HCT116 (cell line): ENCODE measurements around the gene PREX1. TPM values are rescaled to one million over a fixed set of nuclear protein-coding genes. Genes with fewer than 3 reads are reported as not detected.

Source experiments
- ATAC-seq: fragments of 200-7000 bp; cut with Tn5 transposase; 2 replicates; pipeline ENCODE4 v1.9.1; 2020; ENCODE audit warnings: mild to moderate bottlenecking, moderate library complexity
- BruUV-seq: library from RNA; stranded (reverse); fragments of 400-500 nt; replicated peaks from 2 replicates; lab custom pipeline; 2021; lab: Mats Ljungman, UMichigan
- CTCF ChIA-PET: fragments of 300-600 bp; sonication (Branson Sonifier 250); formaldehyde crosslinking; loops from one replicate; lab custom pipeline; 2021; ENCODE audit warnings: antibody characterized with exemption; lab: Charles Lee
- POLR2A ChIA-PET: fragments of 300-600, 350-600 bp; sonication (Branson Sonifier 250); formaldehyde crosslinking; loops from one replicate; lab custom pipeline; 2021; ENCODE audit warnings: antibody characterized with exemption; lab: Charles Lee
- RAD21 ChIA-PET, 2 experiments: fragments of 300-600 bp; sonication (Branson Sonifier 250); formaldehyde crosslinking; loops; one replicate each; lab custom pipeline; 2023; ENCODE audit warnings: low total read pairs in 2 of 2; ENCODE audit not compliant: uncharacterized antibody in 2 of 2, unreplicated experiment in 2 of 2, low non-redundant PET in 1 of 2; lab: Charles Lee
- DNase-seq: peaks from one replicate; pipeline ENCODE4 v3.0.0-alpha.2; 2010; ENCODE audit warnings: low read depth, low spot score
- H2AFZ ChIP-seq: fragments of 200-600 bp; shearing (Covaris generic), sonication (generic); 2 replicates; pipeline ENCODE4 v1.6.1; 2017; ENCODE audit warnings: low read depth, mixed run types, mixed read lengths, antibody characterized with exemption, low read length; ENCODE audit not compliant: poor library complexity, severe bottlenecking
- H3K27ac ChIP-seq: 2 replicates; pipeline ENCODE4 v1.5.1; 2012; ENCODE audit warnings: low read depth, low read length
- H3K27me3 ChIP-seq: fragments of 200-600 bp; sonication (generic); 2 replicates; pipeline ENCODE4 v1.6.1; 2016; ENCODE audit warnings: mixed run types, low read length, mixed read lengths; ENCODE audit not compliant: insufficient read depth
- H3K36me3 ChIP-seq, 2 experiments: fragments of 200-500 bp in 1 of 2; fragments of 200-600 bp in 1 of 2; sonication (Bioruptor generic) in 1 of 2; sonication (generic) in 1 of 2; 2 replicates each; pipeline versions ENCODE4 v1.5.1 to v1.6.1; 2014 to 2016; ENCODE audit warnings: low read length in 2 of 2, inconsistent platforms in 1 of 2, mixed read lengths in 1 of 2, mixed run types in 1 of 2; ENCODE audit not compliant: insufficient read depth in 2 of 2, control insufficient read depth in 1 of 2
- H3K4me1 ChIP-seq, 2 experiments: fragments of 200-600 bp in 1 of 2; sonication (generic) in 1 of 2; 2 replicates each; pipeline versions ENCODE4 v1.5.1 to v1.6.1; 2012 to 2017; ENCODE audit warnings: low read length in 2 of 2, inconsistent platforms in 1 of 2, mild to moderate bottlenecking in 1 of 2, mixed read lengths in 1 of 2, mixed run types in 1 of 2, moderate library complexity in 1 of 2; ENCODE audit not compliant: insufficient read depth in 2 of 2, control insufficient read depth in 1 of 2
- H3K4me2 ChIP-seq: fragments of 200-600 bp; sonication (generic); 2 replicates; pipeline ENCODE4 v1.6.1; 2017; ENCODE audit warnings: mixed run types, low read length, mixed read lengths
- H3K4me3 ChIP-seq, 2 experiments: fragments of 200-600 bp in 1 of 2; sonication (generic) in 1 of 2; replicated peaks in 1 of 2; 2 replicates each; pipeline ENCODE4 v1.5.1; 2011 to 2016; ENCODE audit warnings: low read length in 2 of 2, control low read depth in 1 of 2, low read depth in 1 of 2, mild to moderate bottlenecking in 1 of 2, mixed read lengths in 1 of 2, mixed run types in 1 of 2
- H3K79me2 ChIP-seq: fragments of 200-600 bp; sonication (generic); 2 replicates; pipeline ENCODE4 v1.6.1; 2017; ENCODE audit warnings: mild to moderate bottlenecking, mixed run types, low read length, moderate library complexity, mixed read lengths; ENCODE audit not compliant: insufficient read depth
- H3K9ac ChIP-seq: fragments of 200-600 bp; sonication (generic); 2 replicates; pipeline ENCODE4 v1.6.1; 2016; ENCODE audit warnings: low read length, mixed read lengths
- H3K9me2 ChIP-seq: fragments of 200-600 bp; sonication (generic), shearing (Covaris generic); 2 replicates; pipeline ENCODE4 v1.6.1; 2017; ENCODE audit warnings: mixed run types, mild to moderate bottlenecking, moderate library complexity; ENCODE audit not compliant: insufficient read depth
- H3K9me3 ChIP-seq, 2 experiments: fragments of 200-500 bp in 1 of 2; fragments of 200-600 bp in 1 of 2; sonication (Bioruptor generic) in 1 of 2; sonication (generic) in 1 of 2; 2 replicates each; pipeline ENCODE4 v1.6.1; 2014 to 2017; ENCODE audit warnings: low read length in 2 of 2, mixed read lengths in 2 of 2, inconsistent platforms in 1 of 2, low read depth in 1 of 2, mild to moderate bottlenecking in 1 of 2, mixed run types in 1 of 2, moderate library complexity in 1 of 2; ENCODE audit not compliant: control insufficient read depth in 1 of 2, insufficient read depth in 1 of 2
- H4K20me1 ChIP-seq: fragments of 200-600 bp; sonication (generic), shearing (Covaris generic); 2 replicates; pipeline ENCODE4 v1.6.1; 2017; ENCODE audit warnings: mixed run types, mild to moderate bottlenecking, moderate library complexity; ENCODE audit not compliant: insufficient read depth
- EGR1 ChIP-seq: IDR thresholded peaks from 2 replicates; pipeline ENCODE4 v1.6.1; 2012; ENCODE audit warnings: low read depth
- FOSL1 ChIP-seq: IDR thresholded peaks from 2 replicates; pipeline ENCODE4 v1.6.1; 2012; ENCODE audit warnings: low read depth
- JUND ChIP-seq: IDR thresholded peaks from 2 replicates; pipeline ENCODE4 v1.6.1; 2012
- MAX ChIP-seq: IDR thresholded peaks from 2 replicates; pipeline ENCODE4 v1.6.1; 2012
- RAD21 ChIP-seq: IDR thresholded peaks from 2 replicates; pipeline ENCODE4 v1.6.1; 2012; ENCODE audit warnings: low read depth, mild to moderate bottlenecking
- ZNF274 ChIP-seq: fragments of 200-500 bp; sonication (Bioruptor generic); IDR thresholded peaks from 2 replicates; pipeline ENCODE4 v1.6.1; 2014; ENCODE audit warnings: mild to moderate bottlenecking, low read depth, low read length, inconsistent platforms
- intact Hi-C: fragments of 100-400 bp; cut with micrococcal nuclease; formaldehyde crosslinking; loops from 2 replicates; pipeline ENCODE4 v1.10.0; 2022
- total RNA-seq: library from RNA; stranded (reverse); gene quantifications from one replicate; pipeline ENCODE4 v1.2.1, GENCODE V29; 2021; ENCODE audit not compliant: unreplicated experiment
- TF ChIP-seq, protein P1 (sequence below), 3 experiments: fragments of 200-600 bp in 1 of 3; sonication (generic) in 1 of 3; IDR thresholded peaks in 2 of 3; conservative IDR thresholded peaks in 1 of 3; 2 replicates each; pipeline ENCODE4 v1.5.1; 2012 to 2017; ENCODE audit warnings: low read depth in 2 of 3, low read length in 2 of 3, antibody characterized with exemption in 1 of 3, borderline replicate concordance in 1 of 3, control low read depth in 1 of 3, mild to moderate bottlenecking in 1 of 3, mixed read lengths in 1 of 3, mixed run types in 1 of 3, moderate library complexity in 1 of 3; ENCODE audit not compliant: insufficient read depth in 1 of 3

Gene PREX1
- total RNA-seq, 1 experiment from 2014 or later: 6.1 TPM

- no peak for ATAC-seq
- ChIA-PET POLR2A (no interaction called here), RAD21 (no interaction called here), CTCF (no interaction called here)
- Histone ChIP-seq H4K20me1 (no peaks in the 10 kb centered on the region), H3K27ac (no peak overlapping the region), H3K9ac (no peak overlapping the region), H2AFZ (no peak overlapping the region), H3K27me3 (0 out of 2 replicates have a peak, but pooled peaks cover 3% of the 10 kb centered on the region), H3K9me3 (no peaks in the 10 kb centered on the region), H3K4me3 (no peak overlapping the region), H3K4me2 (no peak overlapping the region), H3K4me1 (no peaks in the 10 kb centered on the region), H3K36me3 (no peaks in the 10 kb centered on the region), H3K9me2 (no peaks in the 10 kb centered on the region), H3K79me2 (no peaks in the 10 kb centered on the region)
- no TSS peak for BruUV-seq
- TF ChIP-seq ZNF274: no peak
- TF ChIP-seq FOSL1: no peak
- TF ChIP-seq EGR1: no peak
- no peak for TF ChIP-seq MAX
- no peak for DNase-seq
- intact Hi-C loops: no loop called here
Observed at GRCh38 chr20:48799328-48800105, 28.3 kb downstream of the PREX1 start.

GRCh38 chr20:48797850-48798747 is 29.7 kb downstream of the PREX1 start:
- no peak for DNase-seq
- RAD21 ChIA-PET: no interaction called here
- no peaks in the 10 kb centered on the region for H3K9me3 ChIP-seq
- H3K27ac ChIP-seq: no peak overlapping the region
- no peaks in the 10 kb centered on the region for H3K79me2 ChIP-seq
- H3K27me3 ChIP-seq: 0 out of 2 replicates have a peak, but pooled peaks cover 3% of the 10 kb centered on the region
- intact Hi-C loops: no loop called here
- no peak overlapping the region for H3K4me2 ChIP-seq
- CTCF ChIA-PET: no interaction called here
- TF ChIP-seq, protein P1, sequence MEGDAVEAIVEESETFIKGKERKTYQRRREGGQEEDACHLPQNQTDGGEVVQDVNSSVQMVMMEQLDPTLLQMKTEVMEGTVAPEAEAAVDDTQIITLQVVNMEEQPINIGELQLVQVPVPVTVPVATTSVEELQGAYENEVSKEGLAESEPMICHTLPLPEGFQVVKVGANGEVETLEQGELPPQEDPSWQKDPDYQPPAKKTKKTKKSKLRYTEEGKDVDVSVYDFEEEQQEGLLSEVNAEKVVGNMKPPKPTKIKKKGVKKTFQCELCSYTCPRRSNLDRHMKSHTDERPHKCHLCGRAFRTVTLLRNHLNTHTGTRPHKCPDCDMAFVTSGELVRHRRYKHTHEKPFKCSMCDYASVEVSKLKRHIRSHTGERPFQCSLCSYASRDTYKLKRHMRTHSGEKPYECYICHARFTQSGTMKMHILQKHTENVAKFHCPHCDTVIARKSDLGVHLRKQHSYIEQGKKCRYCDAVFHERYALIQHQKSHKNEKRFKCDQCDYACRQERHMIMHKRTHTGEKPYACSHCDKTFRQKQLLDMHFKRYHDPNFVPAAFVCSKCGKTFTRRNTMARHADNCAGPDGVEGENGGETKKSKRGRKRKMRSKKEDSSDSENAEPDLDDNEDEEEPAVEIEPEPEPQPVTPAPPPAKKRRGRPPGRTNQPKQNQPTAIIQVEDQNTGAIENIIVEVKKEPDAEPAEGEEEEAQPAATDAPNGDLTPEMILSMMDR (IDR thresholded peaks at IDR 0.05 in 2 of 3, conservative IDR thresholded peaks at IDR 0.05 in 1 of 3; ENCODE audit: borderline replicate concordance in 1 of 3, insufficient read depth in 1 of 3, low read depth in 2 of 3, low read length in 2 of 3): no peak
- TF ChIP-seq RAD21 (no peak), JUND (no peak), FOSL1 (no peak)
- no peaks in the 10 kb centered on the region for H4K20me1 ChIP-seq
- ATAC-seq: no peak
- POLR2A ChIA-PET: no interaction called here
- H3K4me1 ChIP-seq: no peaks in the 10 kb centered on the region
- no peak overlapping the region for H3K4me3 ChIP-seq
- no TSS peak for BruUV-seq
- H3K9me2 ChIP-seq: no peaks in the 10 kb centered on the region
- no peaks in the 10 kb centered on the region for H3K36me3 ChIP-seq
- H3K9ac ChIP-seq: no peak overlapping the region
- H2AFZ ChIP-seq: no peak overlapping the region
